ENCODE data around the gene FBXW9.
"Not testable (repeated sequence)": the region's sequence is repeated elsewhere in the genome, so short reads cannot be mapped to it uniquely, and the experiment has no call there.

The FBXW9 gene

GRCh38 chr19:12715102-12715501 is 18.7 kb upstream of the FBXW9 start:
- DNase-seq: no peak

GRCh38 chr19:12713304-12713703 is 16.9 kb upstream of the FBXW9 start:
- not testable (repeated sequence) for DNase-seq

DNA sequence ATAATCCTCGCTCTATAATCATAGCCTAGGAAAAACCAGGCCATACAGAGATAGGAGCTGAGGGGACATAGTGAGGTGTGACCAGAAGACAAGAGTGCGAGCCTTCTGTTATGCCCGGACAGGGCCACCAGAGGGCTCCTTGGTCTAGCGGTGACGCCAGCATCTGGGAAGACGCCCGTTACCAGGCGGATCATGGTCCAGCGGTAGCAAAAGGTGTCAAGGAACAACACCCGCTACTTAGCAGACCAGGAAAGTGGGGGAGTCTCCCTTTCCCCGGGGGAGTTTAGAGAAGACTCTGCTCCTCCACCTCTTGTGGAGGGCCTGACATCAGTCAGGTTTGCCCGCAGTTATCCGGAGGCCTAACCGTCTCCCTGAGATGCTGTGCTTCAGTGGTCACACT is 15.6 kb upstream of the FBXW9 start:
- DNase-seq: not testable (repeated sequence)

DNA sequence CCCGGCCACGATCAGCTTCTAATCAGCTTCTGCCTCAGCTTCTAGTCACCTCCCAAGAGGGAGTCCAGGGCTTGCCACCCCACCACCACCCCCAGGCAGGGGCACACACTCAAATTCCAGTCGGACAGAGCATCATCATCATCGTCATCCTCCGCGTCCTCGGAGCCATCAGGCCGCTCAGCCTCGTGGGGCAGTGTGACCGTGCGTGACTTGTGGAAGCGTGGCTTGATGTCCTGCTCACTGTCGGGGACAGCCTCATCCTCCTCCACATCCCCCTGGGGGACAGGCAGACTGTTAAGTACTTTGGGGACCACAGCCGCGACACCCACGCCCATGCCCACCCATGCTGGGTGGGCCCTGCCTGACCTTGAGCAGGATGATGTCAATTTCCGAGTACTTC is 14.8 kb upstream of the FBXW9 start:
- no peak for DNase-seq

GRCh38 chr19:12708641-12709040 is 12.2 kb upstream of the FBXW9 start:
- DNase-seq: no peak

- no peak for DNase-seq
Measured at GRCh38 chr19:12706332-12706718, 9.9 kb upstream of the FBXW9 start.

DNA sequence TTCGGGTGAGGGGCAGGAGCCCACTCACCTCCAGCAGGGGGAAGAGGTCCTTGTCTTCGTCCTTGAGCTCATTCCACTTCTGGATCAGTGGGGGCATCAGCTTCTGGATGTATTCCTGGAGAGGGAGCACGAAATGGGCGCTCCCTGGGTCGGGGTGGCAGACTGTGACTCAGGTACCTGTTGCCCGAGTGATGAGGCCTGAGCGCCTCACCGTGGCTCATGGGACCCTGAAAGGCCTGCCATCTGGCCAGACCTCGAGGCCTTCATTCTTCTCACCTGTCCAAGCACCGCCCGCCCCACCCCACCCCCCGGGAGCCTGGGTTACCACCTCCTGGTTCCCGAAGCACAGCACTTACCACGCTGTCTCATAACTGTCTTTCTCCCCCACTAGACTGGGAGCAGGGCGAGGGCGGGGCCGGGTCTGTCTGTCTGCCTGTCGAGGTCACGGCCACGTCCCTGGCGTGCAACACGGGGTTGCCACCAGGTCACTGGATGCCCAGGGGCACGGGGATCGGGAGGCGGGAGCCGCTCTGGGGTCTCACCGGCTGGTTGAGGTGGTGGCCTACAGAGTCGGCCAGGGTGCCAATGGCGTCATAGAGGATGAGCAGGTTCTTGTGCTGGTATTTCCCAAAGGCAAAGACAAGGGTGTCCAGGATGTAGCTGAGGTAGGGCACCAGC is 9.4 kb upstream of the FBXW9 start:
- no peak for DNase-seq

- DNase-seq: no peak
Measured at GRCh38 chr19:12705169-12705568, 8.7 kb upstream of the FBXW9 start.

- peak in 1 of 4 experiments; percentile 6 for DNase-seq
Measured at GRCh38 chr19:12703046-12703445, 6.6 kb upstream of the FBXW9 start.

DNA sequence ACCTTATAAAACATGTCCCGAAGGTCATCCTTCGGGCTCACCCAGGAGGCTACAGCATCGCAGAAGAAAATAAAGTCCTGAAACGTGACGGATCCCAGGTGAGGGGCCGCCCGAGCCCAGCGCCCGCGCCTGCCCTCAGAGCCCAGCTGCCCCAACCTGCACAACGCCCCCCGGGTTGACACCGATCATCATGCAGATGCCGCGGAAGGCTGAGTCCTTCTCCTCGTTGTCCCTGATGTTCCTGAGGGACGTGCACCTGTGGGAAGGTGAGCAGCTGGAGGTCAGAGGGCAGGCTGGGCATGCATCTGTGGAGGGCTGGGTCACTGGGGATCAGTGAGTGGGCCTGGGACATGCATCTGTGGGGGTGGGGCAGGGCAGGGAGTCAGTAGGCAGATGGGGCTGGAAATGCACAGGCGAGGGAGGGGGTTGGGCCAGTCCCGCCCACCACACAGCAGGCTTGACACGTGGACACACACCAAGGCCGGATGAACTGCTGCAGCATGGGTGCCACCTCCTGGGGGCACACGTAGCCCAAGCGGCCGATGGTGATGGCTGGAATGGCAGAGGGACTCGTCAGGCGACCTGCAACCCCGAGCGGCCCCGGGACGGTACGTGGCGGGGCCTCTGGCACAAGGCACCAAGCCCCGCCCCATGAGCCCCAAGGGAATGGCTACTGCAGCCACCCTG is 5.3 kb upstream of the FBXW9 start:
- no peak for DNase-seq

DNA sequence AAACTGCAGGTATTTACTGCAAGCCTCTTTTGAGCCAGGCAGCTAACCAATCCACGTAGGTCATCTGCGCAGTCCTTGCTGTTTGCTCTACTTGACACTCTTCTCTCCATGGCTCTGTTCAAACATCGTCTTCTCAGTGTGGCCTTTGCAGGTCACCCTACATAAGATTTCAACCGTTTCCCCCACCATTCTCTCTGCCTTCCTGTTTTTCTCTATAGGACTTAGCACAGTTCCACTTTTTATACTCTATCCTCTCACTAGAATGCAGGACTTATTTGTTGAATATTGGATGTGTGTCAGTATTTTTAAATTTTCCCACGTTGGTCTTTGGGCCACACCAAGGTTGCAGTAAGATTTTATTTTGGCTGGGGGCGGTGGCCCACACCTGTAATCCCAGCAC is 1.7 kb upstream of the FBXW9 start:
- no peak for DNase-seq

DNA sequence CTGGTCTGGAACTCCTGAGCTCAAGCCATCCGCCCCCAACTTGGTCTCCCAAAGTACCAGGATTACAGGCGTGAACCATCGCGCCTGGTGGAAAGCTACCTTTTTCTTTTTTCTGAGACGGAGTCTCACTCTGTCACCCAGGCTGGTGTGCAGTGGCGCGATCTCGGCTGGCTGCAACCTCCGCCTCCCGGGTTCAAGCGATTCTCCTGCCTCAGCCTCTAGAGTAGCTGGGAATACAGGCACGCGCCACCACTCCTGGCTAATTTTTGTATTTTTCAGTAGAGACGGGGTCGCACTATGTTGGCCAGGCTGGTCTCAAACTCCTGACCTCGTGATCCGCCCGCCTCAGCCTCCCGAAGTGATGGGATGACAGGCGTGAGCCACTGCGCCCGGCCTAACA is 994 bp upstream of the FBXW9 start:
- DNase-seq: not testable (repeated sequence)

DNA sequence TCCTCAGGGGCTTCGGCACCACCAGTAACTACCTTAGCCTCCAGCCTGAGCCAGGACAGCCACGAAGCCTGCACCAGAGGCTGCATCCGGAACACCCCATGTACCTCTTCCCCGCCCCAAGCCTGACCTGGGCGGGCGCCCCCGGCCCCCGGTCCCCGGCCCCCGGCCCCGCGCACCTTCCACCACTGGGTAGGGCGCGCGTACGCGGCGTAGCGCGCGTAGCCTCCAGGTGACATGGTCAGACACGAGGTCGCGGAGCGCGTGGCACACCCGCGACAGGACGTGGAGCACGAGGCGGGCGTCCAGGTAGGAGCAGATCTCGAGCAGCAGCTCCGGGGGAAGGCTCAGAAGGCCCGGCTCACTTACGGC is 450 bp downstream of the FBXW9 start:
- DNase-seq: peak in 1 of 4 experiments; percentile 18

- DNase-seq: no peak
Measured at GRCh38 chr19:12695514-12695913, 917 bp downstream of the FBXW9 start.

DNA sequence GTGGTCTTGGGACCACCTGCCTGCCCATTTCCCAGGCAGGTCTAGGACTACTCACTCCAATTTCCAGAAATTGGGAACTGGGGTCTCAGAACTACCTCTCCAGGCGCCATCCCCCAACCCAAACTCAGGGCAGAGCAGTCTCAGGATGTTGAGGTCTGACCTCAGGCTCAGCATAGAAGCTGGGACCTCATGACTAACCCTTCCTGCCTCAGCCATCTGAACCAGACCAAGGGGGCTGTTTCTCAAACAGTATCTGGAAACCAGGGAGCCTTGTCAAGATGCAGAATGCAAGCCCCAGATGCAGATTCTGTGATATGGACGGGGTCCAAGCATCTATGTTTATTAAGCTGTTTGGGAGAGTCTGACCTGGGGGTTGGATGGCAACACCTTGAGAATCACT is 1.3 kb downstream of the FBXW9 start:
- no peak for DNase-seq

- no peak for DNase-seq
Measured at GRCh38 chr19:12694641-12695040, 1.8 kb downstream of the FBXW9 start.

DNA sequence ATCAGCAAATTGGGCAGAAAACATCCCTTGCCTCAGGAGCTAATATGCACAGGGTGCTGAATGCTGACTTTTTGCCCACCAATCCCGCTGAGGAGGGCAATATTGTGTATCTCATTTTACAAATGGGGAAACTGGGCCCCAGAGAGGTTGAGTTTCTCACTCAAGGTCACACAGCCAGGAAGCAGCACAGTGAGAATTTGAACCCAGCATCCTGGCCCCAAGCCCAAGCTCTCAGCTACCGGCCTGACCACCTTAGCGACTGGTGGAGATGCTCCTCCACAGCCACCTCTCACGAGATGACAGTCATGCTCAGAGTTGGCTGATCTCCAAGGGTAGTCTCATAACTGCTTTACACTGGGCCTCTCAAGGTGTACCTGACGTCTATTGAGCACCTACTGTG is 3.5 kb downstream of the FBXW9 start:
- no peak for DNase-seq

DNA sequence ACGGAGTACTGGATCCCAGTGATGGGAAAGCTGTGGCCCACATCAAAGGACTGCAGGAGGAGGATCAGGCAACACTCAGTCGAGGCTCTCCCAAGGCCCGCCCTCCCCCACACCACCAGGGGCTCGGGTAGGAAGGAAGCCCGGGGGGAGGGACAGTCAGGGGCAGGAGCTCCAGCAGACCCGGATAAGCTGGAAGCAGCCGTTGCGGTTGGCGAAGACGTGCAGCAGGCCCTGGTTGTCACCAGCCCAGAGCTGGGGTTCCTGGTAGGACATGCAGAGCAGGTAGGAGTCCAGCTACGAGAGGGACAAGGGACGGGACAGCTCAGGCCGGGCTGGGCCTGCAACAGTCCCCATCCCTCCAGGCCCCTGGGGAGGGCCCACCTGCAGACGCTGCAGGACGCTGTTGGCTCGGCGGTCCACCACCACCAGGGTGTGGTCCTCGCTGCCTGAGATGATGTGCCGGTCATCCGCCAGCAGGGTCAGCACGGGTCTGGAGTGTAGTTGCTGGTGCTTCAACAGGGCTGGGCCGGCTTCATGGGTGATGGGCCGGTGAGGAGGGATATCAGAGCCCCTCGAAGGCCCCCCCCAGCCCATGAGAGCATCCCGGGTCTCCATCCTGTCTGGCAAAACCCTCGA is 6.7 kb downstream of the FBXW9 start:
- no peak for DNase-seq

GRCh38 chr19:12689012-12689411 is 7.4 kb downstream of the FBXW9 start:
- no peak for DNase-seq

DNA sequence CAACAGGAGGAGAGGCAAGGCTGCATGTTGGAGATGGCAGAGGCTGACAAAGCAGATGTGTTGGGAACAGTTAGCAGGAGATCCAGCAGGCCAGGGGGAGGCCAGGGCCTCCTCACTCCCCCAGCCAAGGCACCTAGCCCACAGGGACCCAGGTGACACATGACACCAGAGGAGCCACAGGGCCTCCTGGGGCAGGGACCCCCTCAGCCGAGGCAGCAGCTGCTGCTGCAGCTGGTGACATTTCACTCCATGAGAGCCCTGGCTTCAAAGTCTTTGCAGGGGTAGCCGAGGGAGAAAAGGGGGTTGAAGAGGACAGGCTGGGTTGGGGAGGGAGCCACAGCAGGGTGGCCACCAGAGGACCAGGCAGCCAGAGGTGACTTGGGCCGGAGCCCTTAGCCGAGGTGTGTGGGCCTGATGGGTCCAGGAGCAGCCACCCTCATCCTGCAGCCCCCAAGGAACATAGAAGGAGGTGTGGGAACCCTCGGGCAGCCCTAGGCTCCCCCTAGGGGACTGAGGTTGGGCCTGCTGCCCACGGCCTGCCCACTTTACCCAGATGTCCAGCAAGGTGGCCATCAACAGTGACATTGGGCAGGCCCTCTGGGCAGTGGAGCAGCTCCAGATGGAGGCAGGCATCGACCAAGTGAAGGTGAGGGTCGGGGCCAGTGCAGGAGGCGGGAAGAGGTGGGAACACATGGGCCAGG is 8.8 kb downstream of the FBXW9 start, which contains the start of gene GNG14:
GNG14 (plus strand) TSS at position 503 of the 701 bp plus-strand sequence; CDS start at position 554, 51 bp downstream.
- DNase-seq: no peak

DNA sequence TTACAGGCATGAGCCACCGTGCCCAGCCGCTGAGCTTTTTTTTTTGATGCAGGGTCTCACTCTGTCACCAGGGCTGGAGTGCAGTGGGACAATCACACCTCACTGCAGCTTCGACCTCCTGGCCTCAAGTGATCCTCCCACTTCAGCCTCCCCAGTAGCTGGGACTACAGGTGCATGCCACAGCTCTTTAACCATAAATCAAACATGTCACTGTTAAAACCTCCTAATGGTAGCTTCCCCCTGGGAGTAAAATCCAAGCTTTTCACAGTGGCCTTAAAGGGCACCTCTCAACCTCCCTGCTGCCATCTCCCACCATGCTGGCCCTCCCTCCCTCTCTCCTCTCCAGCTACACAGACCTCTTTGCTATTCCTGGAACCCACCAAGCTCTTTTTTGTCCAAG is 10.6 kb downstream of the FBXW9 start:
- DNase-seq: no peak

DNA sequence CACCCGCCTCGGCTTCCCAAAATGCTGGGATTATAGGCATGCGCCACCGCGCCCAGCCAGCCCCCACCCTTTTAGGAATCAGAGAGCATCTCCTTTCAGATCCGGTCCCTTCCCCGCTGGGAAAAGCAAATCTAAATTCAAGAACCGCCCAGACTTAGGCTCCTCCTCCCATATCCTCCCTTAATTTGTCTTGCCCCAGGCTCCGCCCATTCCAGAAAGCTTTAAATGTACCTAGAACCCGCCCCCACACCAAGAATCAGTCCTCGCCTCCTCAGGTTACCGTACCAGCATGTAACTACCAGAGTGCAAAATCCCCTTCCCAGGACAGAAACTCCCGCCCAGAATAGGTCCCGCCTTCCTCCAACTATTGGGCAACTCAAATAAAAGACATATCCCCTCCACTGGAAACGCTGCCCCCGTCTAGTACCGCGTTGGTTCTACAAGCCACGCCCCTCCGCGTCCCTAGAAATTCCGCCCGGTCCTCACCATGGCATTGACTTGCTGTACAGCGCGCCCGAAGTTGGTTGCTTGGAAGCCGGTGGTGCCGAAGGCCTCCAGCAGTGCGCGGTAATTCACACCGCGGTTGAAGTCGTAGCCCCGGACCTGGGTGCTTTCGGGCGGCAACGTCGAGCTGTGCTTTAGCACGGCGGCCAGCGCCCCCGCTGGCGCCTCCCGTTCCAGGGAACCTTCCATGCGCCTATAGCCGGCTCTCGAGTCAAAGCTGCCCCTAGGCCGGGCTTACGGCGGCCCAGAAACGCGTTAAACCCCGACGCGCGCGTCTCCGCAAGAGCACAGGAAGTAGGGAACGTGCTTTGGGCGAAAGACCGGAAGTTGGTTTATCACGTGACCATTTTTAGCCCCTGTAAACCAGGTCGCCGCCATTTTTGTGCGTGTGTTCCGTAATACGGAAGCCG is 15.1 kb downstream of the FBXW9 start, which contains the start of gene DHPS:
DHPS (minus strand) TSS at position 807 of the 914 bp plus-strand sequence; CDS start at position 693, 114 bp downstream.
- peak; percentile 96 to 99 (median 98) for DNase-seq
